Peyer's patch (tissue), 4 donors: Measurements from ENCODE around the gene MEGF6.

Source experiments
- POLR2A ChIP-seq, 2 donors: fragments of 450-650 bp; IDR thresholded peaks; one replicate each; pipeline ENCODE4 v1.5.1; 2017; ENCODE audit warnings: antibody characterized with exemption in 2 of 2, mild to moderate bottlenecking in 2 of 2, moderate library complexity in 2 of 2
- TF ChIP-seq, protein P1 (sequence below), 6 experiments: fragments of 450-650 bp in 4 of 6; fragments of 200-600 bp in 2 of 6; sonication (generic) in 1 of 6; IDR thresholded peaks; one replicate each; pipeline ENCODE4 v1.5.1; 2017 to 2019; ENCODE audit warnings: antibody characterized with exemption in 6 of 6, mild to moderate bottlenecking in 3 of 6, moderate library complexity in 1 of 6

DNA sequence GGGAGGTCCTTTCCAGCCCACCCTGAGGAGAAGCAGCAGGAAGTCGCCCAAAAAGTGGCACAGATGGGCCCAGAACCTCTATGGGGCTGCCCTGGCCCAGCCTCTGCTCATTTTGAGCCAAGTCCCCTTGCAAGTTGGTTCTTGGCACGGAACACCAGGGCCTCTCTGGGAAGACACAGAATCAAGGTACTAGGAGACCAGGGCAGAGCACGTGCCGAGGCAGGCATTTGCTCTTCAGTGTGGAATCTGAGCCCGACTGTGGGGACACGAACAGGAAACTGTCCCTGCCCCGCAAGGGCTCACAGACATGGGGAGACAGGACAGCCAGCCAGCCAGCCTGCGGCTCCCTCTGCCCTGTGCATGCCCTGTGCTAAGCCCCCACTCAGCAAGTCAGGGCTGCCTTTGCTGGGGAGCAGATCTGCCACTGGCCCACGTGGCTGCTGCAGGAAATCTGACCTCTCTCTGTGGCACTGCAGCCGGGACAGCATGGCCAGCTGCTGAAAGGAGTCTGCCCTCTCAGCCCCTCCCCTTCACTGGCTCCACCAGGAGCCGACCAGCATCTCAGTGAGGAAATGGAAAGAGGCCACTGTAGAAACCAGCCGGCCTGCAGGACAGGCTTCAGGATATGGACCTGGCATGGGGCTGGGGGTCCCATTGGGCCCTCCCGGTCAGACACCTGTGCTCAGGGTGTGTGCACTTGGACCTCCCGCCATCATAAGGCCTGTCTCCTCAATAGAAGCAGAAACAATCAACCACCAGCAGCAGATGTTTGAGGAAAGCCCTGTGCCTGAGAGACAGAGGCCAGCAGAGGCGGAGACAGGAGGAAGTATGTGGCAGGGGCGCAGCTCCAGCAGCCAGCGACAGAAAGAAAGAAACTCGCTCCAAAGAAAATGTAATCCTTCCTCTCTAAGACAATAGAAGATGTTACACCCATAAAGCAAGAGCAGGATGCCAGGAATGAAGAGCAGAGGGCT is 153.1 kb downstream of the MEGF6 start:
- TF ChIP-seq POLR2A (IDR thresholded peaks at IDR 0.05): no peak
- TF ChIP-seq, protein P1, sequence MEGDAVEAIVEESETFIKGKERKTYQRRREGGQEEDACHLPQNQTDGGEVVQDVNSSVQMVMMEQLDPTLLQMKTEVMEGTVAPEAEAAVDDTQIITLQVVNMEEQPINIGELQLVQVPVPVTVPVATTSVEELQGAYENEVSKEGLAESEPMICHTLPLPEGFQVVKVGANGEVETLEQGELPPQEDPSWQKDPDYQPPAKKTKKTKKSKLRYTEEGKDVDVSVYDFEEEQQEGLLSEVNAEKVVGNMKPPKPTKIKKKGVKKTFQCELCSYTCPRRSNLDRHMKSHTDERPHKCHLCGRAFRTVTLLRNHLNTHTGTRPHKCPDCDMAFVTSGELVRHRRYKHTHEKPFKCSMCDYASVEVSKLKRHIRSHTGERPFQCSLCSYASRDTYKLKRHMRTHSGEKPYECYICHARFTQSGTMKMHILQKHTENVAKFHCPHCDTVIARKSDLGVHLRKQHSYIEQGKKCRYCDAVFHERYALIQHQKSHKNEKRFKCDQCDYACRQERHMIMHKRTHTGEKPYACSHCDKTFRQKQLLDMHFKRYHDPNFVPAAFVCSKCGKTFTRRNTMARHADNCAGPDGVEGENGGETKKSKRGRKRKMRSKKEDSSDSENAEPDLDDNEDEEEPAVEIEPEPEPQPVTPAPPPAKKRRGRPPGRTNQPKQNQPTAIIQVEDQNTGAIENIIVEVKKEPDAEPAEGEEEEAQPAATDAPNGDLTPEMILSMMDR (IDR thresholded peaks at IDR 0.05): no peak
